Measurements from ENCODE around the gene SCUBE2. TPM values are rescaled to one million over a fixed set of nuclear protein-coding genes. Genes with fewer than 3 reads are reported as not detected.

Gene SCUBE2
- total and polyA plus RNA-seq, 2 of the 4 experiments (the other 2 are of a cell fraction), result 0.43 to 0.72 TPM

DNA sequence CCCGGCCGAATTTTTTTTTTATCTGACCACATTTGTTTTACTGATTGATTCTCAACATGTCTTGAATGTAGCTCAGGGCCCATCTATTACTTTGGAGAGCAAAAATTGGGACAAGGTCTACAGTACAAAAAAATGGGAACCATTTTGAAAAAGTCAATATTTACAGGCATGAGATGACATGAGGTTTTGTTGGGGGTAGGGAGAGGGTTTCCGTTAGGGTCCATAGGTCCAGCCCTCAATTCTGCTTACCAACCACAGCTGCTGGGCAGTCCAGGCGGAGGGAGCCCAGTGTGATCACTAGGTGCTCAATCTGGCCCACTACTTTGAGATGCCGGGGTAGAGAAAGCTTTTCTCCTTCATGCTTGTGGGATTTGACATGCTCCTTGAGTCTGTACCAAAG, 105.9 kb downstream of the SCUBE2 start:
- ATAC-seq (ENCODE audit: low read depth) (no peak), DNase-seq (no peak)
- Histone ChIP-seq H3K9me3 (ENCODE audit: control insufficient read depth, insufficient read depth, low read length) (no peaks in the 10 kb centered on the region), H2AK5ac (ENCODE audit: low read depth, low read length) (no peak overlapping the region), H3K27ac (ENCODE audit: insufficient read depth, low read length) (no peak overlapping the region), H4K91ac (ENCODE audit: insufficient read depth, low read depth, low read length) (no peak overlapping the region), H3K36me3 (ENCODE audit: control insufficient read depth, insufficient read depth, low read length) (peaks cover 5% of the 10 kb centered on the region), H3K4me3 (ENCODE audit: insufficient read depth, low read depth, low read length) (no peak overlapping the region), H2AFZ (replicated peaks; ENCODE audit: low read length, poor library complexity) (no peak overlapping the region), H2BK20ac (ENCODE audit: low read depth, low read length) (no peak overlapping the region), H3K4me2 (ENCODE audit: low read depth, low read length) (no peak overlapping the region), H3K56ac (ENCODE audit: extremely low read depth, insufficient read depth, low read length) (no peak overlapping the region), H3K79me1 (ENCODE audit: low read depth in 1 of 2, low read length in 2 of 2) (peaks cover 2 to 13% of the 10 kb centered on the region in 2 experiments; a peak in 1 of 4 replicates), H3K23ac (ENCODE audit: low read depth, low read length) (no peak overlapping the region), H2BK15ac (ENCODE audit: low read depth, low read length) (no peak overlapping the region), H3K27me3 (ENCODE audit: control insufficient read depth, insufficient read depth, low read length) (no peaks in the 10 kb centered on the region), H3K4ac (ENCODE audit: low read depth, low read length) (no peak overlapping the region), H2AK9ac (replicated peaks; ENCODE audit: low read depth, low read length, poor library complexity) (no peak overlapping the region), H3K9ac (ENCODE audit: low read depth, low read length) (no peak overlapping the region), H3K4me1 (ENCODE audit: control insufficient read depth, insufficient read depth, low read length) (peaks cover 5% of the 10 kb centered on the region), H3K14ac (replicated peaks; ENCODE audit: low read depth, low read length) (no peak overlapping the region), H4K20me1 (ENCODE audit: insufficient read depth, low read length) (0 out of 2 replicates have a peak, but pooled peaks cover 4% of the 10 kb centered on the region), H4K8ac (ENCODE audit: low read depth in 2 of 2, low read length in 2 of 2) (no peak overlapping the region), H2BK120ac (ENCODE audit: low read depth, low read length) (no peak overlapping the region), H3K18ac (ENCODE audit: low read depth, low read length) (no peak overlapping the region), H4K5ac (ENCODE audit: low read depth, low read length) (no peak overlapping the region), H3K9me1 (ENCODE audit: insufficient read depth, low read length) (peaks cover 5% of the 10 kb centered on the region), H2BK5ac (ENCODE audit: low read depth, low read length, poor library complexity, severe bottlenecking) (no peak overlapping the region)
- in situ Hi-C loops (cut with MboI; ENCODE audit: low sequenced_read_pairs) (no loop called here), intact Hi-C loops (cut with micrococcal nuclease) (no loop called here), dilution Hi-C loops (cut with HindIII; ENCODE audit: low sequenced_read_pairs, unreplicated experiment) (no loop called here)
- BruUV-seq (replicated peaks), result no TSS peak
- TF ChIP-seq RCOR1 (IDR thresholded peaks at IDR 0.05; ENCODE audit: insufficient replicate concordance, low read length), result no peak
- no peak for TF ChIP-seq POLR2A (IDR thresholded peaks at IDR 0.05; ENCODE audit: low read depth, low read length)
- no peak for TF ChIP-seq BHLHE40 (IDR thresholded peaks at IDR 0.05; ENCODE audit: low read depth, low read length)
- no peak for TF ChIP-seq MAFK (IDR thresholded peaks at IDR 0.05; ENCODE audit: low read depth, low read length)
- TF ChIP-seq RAD21 (IDR thresholded peaks at IDR 0.05; ENCODE audit: low read length), result no peak
- TF ChIP-seq CTCF (conservative IDR thresholded peaks at IDR 0.05; ENCODE audit: low read depth, low read length), result no peak
- TF ChIP-seq CEBPB (IDR thresholded peaks at IDR 0.05; ENCODE audit: low read depth, low read length), result no peak
- TF ChIP-seq NFE2L2 (IDR thresholded peaks at IDR 0.05; ENCODE audit: low read depth, low read length), result no peak
- TF ChIP-seq SMC3 (IDR thresholded peaks at IDR 0.05; ENCODE audit: low read depth, low read length), result no peak
- TF ChIP-seq, protein P1, sequence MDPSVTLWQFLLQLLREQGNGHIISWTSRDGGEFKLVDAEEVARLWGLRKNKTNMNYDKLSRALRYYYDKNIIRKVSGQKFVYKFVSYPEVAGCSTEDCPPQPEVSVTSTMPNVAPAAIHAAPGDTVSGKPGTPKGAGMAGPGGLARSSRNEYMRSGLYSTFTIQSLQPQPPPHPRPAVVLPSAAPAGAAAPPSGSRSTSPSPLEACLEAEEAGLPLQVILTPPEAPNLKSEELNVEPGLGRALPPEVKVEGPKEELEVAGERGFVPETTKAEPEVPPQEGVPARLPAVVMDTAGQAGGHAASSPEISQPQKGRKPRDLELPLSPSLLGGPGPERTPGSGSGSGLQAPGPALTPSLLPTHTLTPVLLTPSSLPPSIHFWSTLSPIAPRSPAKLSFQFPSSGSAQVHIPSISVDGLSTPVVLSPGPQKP (IDR thresholded peaks at IDR 0.05; ENCODE audit: borderline replicate concordance, low read depth, low read length), result no peak
- no peak for TF ChIP-seq RFX5 (IDR thresholded peaks at IDR 0.05; ENCODE audit: low read depth, low read length)
- TF ChIP-seq FOS (IDR thresholded peaks at IDR 0.05; ENCODE audit: low read depth, low read length), result no peak
- TF ChIP-seq CHD1 (IDR thresholded peaks at IDR 0.05; ENCODE audit: low read depth, low read length), result no peak
- no peak for TF ChIP-seq MXI1 (IDR thresholded peaks at IDR 0.05; ENCODE audit: borderline replicate concordance, low read depth, low read length)
- TF ChIP-seq, protein P2, sequence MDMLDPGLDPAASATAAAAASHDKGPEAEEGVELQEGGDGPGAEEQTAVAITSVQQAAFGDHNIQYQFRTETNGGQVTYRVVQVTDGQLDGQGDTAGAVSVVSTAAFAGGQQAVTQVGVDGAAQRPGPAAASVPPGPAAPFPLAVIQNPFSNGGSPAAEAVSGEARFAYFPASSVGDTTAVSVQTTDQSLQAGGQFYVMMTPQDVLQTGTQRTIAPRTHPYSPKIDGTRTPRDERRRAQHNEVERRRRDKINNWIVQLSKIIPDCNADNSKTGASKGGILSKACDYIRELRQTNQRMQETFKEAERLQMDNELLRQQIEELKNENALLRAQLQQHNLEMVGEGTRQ (IDR thresholded peaks at IDR 0.05; ENCODE audit: low read depth, low read length), result no peak
- no peak for TF ChIP-seq MAZ (IDR thresholded peaks at IDR 0.05; ENCODE audit: borderline replicate concordance, low read depth, low read length)
- 100% methylated on average over 2 of the region's 5 CpGs; no CpG with 5 or more reads in 1 of the 2 experiments for WGBS, 2 experiments (ENCODE audit: extremely low coverage in 2 of 2, insufficient read length in 1 of 2)
- ChIA-PET CTCF (interaction anchor here (0.6 kb wide), 1 partner anchor 315 kb away, joined by 4 read pairs; no protein-coding TSS in a partner anchor), POLR2A (ENCODE audit: unreplicated experiment) (no interaction called here)

Data from IMR-90 (cell line).